Measurements from ENCODE around the gene SAMHD1.

- no peak for TF ChIP-seq POLR2A (IDR thresholded peaks at IDR 0.05; ENCODE audit: low read depth)
- TF ChIP-seq EP300 (IDR thresholded peaks at IDR 0.05) = no peak
Observed at GRCh38 chr20:36860339-36860738, 91.2 kb downstream of the SAMHD1 start.

Measured in esophagus muscularis mucosa (tissue), 2 donors.